K562 (cell line): ENCODE results near the gene BCL7C. TPM values are rescaled to one million over a fixed set of nuclear protein-coding genes. Genes with fewer than 3 reads are reported as not detected.

ENCODE experiments used
- CTCFL ChIP-seq: IDR thresholded peaks from 2 replicates; pipeline ENCODE4 v1.6.1; 2011; ENCODE audit warnings: borderline replicate concordance, low read depth, mild to moderate bottlenecking, moderate library complexity, low read length; ENCODE audit not compliant: insufficient read depth, poor library complexity, severe bottlenecking
- ELF1 ChIP-seq: fragments of 200-800 bp; sonication (Bioruptor generic); IDR thresholded peaks from 2 replicates; pipeline ENCODE4 v1.6.1; 2016; ENCODE audit warnings: missing genetic modification characterization, missing compliant biosample characterization
- ELK3 ChIP-seq: fragments of 450-650 bp; formaldehyde crosslinking; IDR thresholded peaks from 2 replicates; pipeline ENCODE4 v1.4.0; 2020; ENCODE audit warnings: mild to moderate bottlenecking
- JUN ChIP-seq, 2 experiments: sonication (generic) in 1 of 2; formaldehyde crosslinking in 1 of 2; IDR thresholded peaks; 2 replicates each; pipeline versions ENCODE4 v1.6.1 to v1.8.0; 2012 to 2022; ENCODE audit warnings: borderline replicate concordance in 2 of 2, mild to moderate bottlenecking in 2 of 2, improper control_type of control experiment in 1 of 2, low read depth in 1 of 2, low read length in 1 of 2, missing genetic modification reagents in 1 of 2
- MBD2 ChIP-seq: sonication (generic); IDR thresholded peaks from 2 replicates; pipeline ENCODE4 v1.6.1; 2016; ENCODE audit warnings: low read depth, borderline replicate concordance
- NFIX ChIP-seq: fragments of 250-450 bp; sonication (Bioruptor Pico); IDR thresholded peaks from 2 replicates; pipeline ENCODE4 v1.4.0; 2020; ENCODE audit warnings: low read depth, mild to moderate bottlenecking, moderate library complexity
- RAD21 ChIP-seq, 2 experiments: fragments of 250-450 bp in 1 of 2; fragments of 450-650 bp in 1 of 2; sonication (Bioruptor Pico) in 1 of 2; formaldehyde crosslinking in 1 of 2; IDR thresholded peaks in 1 of 2; conservative IDR thresholded peaks in 1 of 2; 2 replicates each; pipeline versions ENCODE4 v1.4.0 to v1.8.0; 2020 to 2022; ENCODE audit warnings: mild to moderate bottlenecking in 2 of 2, moderate library complexity in 1 of 2
- SPI1 ChIP-seq: IDR thresholded peaks from 2 replicates; pipeline ENCODE4 v1.6.1; 2011; ENCODE audit warnings: low read depth, low read length, control low read depth, borderline replicate concordance
- ZNF184 ChIP-seq: sonication (generic); formaldehyde crosslinking; IDR thresholded peaks from 2 replicates; pipeline ENCODE4 v1.5.0; 2020; ENCODE audit warnings: missing genetic modification reagents
- ZNF232 ChIP-seq: sonication (generic); formaldehyde crosslinking; IDR thresholded peaks from 2 replicates; pipeline ENCODE4 v1.8.0; 2022; ENCODE audit warnings: mild to moderate bottlenecking, missing genetic modification reagents
- ZNF79 ChIP-seq: fragments of 250-450 bp; sonication (Bioruptor Pico); IDR thresholded peaks from 2 replicates; pipeline ENCODE4 v1.4.0; 2020; ENCODE audit warnings: low read depth, mild to moderate bottlenecking, moderate library complexity
- polyA plus RNA-seq, 8 experiments: library from polyadenylated mRNA; depleted of rRNA in 4 of 8; stranded (reverse) in 5 of 8; unstranded in 3 of 8; fragments of >200 nt; fragmentation: Nextera tagmentation in 2 of 8; fragmentation: Illumina TruSeq in 1 of 8; extraction: Ambion mirVana in 2 of 8; extraction: Trizol in 1 of 8; gene quantifications; 2 replicates each; pipeline versions ENCODE4 v1.2.1 to v1.2.3, GENCODE V29; 2011 to 2014; ENCODE audit warnings: inconsistent platforms in 1 of 8, missing spikeins in 1 of 8
- total RNA-seq, 7 experiments: library from RNA; depleted of rRNA in 6 of 7; stranded (reverse); fragments of >200 nt in 6 of 7; fragmentation: Illumina TruSeq in 2 of 7; extraction: Trizol in 2 of 7; gene quantifications; 2 replicates each; pipeline versions ENCODE4 v1.2.1 to v1.2.3, GENCODE V29; 2011 to 2021; ENCODE audit warnings: low replicate concordance in 1 of 7
- TF ChIP-seq, protein P1 (sequence below): sonication (generic); formaldehyde crosslinking; IDR thresholded peaks from 2 replicates; pipeline ENCODE4 v1.8.0; 2023; ENCODE audit warnings: missing genetic modification reagents, mild to moderate bottlenecking, borderline replicate concordance
- TF ChIP-seq, protein P2 (sequence below): fragments of 250-450 bp; sonication (Bioruptor Pico); IDR thresholded peaks from 2 replicates; pipeline ENCODE4 v1.5.0; 2020; ENCODE audit warnings: mild to moderate bottlenecking, borderline replicate concordance

BCL7C gene
- total and polyA plus RNA-seq, 9 of the 15 experiments (the other 6 are each of a cell fraction or from before 2014, with no cell fraction given) = 1.7 to 85.8 (median 19.6) TPM

DNA sequence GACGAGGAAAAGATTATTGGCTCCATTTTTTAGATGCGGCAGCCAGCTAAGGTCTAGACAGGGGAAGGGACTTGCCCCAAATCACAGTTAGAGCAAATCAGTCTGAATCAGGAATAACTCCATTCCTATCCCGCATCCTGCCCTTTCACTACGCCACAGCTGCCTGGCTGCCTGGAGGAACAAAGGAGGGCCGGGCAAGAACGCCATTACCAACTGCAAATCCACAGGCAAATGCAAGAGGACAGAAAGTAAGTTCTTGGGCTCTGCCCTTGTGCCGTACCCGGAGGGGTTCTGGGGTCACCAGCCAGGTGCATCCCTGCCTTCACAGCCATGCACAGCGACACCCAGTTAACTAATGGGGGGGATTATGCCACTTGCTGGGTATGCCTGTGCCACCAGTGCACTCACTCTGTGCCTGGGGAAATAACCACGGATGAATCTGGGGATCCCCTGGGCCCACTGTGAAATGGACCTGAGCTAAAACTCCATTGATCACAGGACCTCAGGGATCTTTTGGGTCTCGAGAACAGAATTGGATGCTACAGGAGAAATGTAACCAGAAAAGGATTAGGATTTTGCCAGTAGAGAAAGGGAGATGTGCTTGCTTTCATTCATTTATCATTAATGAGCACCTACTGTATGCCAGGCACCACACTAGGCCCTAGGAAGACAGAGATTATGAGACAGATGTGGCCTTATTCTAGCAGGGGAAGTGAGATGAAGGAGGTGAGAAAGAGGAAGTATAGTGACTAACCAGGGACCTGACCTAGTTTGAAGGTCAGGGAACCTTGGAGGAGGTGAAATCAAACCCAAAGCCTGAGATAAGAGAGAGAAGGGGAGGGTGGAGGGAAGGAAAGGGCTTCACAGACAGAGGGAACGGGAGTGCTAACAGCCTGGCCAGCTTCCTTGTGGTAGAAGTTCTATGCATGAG lies 17.7 kb downstream of the BCL7C start (continued):
- TF ChIP-seq, protein P1, sequence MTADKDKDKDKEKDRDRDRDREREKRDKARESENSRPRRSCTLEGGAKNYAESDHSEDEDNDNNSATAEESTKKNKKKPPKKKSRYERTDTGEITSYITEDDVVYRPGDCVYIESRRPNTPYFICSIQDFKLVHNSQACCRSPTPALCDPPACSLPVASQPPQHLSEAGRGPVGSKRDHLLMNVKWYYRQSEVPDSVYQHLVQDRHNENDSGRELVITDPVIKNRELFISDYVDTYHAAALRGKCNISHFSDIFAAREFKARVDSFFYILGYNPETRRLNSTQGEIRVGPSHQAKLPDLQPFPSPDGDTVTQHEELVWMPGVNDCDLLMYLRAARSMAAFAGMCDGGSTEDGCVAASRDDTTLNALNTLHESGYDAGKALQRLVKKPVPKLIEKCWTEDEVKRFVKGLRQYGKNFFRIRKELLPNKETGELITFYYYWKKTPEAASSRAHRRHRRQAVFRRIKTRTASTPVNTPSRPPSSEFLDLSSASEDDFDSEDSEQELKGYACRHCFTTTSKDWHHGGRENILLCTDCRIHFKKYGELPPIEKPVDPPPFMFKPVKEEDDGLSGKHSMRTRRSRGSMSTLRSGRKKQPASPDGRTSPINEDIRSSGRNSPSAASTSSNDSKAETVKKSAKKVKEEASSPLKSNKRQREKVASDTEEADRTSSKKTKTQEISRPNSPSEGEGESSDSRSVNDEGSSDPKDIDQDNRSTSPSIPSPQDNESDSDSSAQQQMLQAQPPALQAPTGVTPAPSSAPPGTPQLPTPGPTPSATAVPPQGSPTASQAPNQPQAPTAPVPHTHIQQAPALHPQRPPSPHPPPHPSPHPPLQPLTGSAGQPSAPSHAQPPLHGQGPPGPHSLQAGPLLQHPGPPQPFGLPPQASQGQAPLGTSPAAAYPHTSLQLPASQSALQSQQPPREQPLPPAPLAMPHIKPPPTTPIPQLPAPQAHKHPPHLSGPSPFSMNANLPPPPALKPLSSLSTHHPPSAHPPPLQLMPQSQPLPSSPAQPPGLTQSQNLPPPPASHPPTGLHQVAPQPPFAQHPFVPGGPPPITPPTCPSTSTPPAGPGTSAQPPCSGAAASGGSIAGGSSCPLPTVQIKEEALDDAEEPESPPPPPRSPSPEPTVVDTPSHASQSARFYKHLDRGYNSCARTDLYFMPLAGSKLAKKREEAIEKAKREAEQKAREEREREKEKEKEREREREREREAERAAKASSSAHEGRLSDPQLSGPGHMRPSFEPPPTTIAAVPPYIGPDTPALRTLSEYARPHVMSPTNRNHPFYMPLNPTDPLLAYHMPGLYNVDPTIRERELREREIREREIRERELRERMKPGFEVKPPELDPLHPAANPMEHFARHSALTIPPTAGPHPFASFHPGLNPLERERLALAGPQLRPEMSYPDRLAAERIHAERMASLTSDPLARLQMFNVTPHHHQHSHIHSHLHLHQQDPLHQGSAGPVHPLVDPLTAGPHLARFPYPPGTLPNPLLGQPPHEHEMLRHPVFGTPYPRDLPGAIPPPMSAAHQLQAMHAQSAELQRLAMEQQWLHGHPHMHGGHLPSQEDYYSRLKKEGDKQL (CRISPR knock-in tag) = no peak
- TF ChIP-seq NFIX (CRISPR knock-in tag) = no peak
- no peak for TF ChIP-seq ZNF184
- no peak for TF ChIP-seq MBD2
- TF ChIP-seq CTCFL = no peak
- TF ChIP-seq SPI1 = peak; percentile 90
- no peak for TF ChIP-seq JUN (IDR thresholded peaks at IDR 0.05; ENCODE audit: borderline replicate concordance, low read depth, low read length)
- TF ChIP-seq JUN (CRISPR knock-in tag; IDR thresholded peaks at IDR 0.05; ENCODE audit: borderline replicate concordance) = no peak
- peak; percentile 58; the same call in 1 of the 2 replicates for TF ChIP-seq ELF1 (tag)
- no peak for TF ChIP-seq RAD21 (CRISPR knock-in tag; conservative IDR thresholded peaks at IDR 0.05 in 1 of 2, IDR thresholded peaks at IDR 0.05 in 1 of 2)
- TF ChIP-seq ZNF232 = no peak
- TF ChIP-seq ZNF79 (CRISPR knock-in tag) = no peak
- TF ChIP-seq, protein P2, sequence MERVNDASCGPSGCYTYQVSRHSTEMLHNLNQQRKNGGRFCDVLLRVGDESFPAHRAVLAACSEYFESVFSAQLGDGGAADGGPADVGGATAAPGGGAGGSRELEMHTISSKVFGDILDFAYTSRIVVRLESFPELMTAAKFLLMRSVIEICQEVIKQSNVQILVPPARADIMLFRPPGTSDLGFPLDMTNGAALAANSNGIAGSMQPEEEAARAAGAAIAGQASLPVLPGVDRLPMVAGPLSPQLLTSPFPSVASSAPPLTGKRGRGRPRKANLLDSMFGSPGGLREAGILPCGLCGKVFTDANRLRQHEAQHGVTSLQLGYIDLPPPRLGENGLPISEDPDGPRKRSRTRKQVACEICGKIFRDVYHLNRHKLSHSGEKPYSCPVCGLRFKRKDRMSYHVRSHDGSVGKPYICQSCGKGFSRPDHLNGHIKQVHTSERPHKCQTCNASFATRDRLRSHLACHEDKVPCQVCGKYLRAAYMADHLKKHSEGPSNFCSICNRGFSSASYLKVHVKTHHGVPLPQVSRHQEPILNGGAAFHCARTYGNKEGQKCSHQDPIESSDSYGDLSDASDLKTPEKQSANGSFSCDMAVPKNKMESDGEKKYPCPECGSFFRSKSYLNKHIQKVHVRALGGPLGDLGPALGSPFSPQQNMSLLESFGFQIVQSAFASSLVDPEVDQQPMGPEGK (CRISPR knock-in tag) = no peak
- TF ChIP-seq ELK3 (CRISPR knock-in tag) = no peak
